ENCODE data around the gene MGLL.
A peak's percentile ranks its signal among the peaks of the same experiment; 100 is the strongest.

Gene MGLL

GRCh38 chr3:127701280-127701911 is 120.9 kb downstream of the MGLL start:
- no peak for DNase-seq

- no peak for DNase-seq
Measured at GRCh38 chr3:127700406-127700805, 121.9 kb downstream of the MGLL start.

GRCh38 chr3:127699416-127700300 is 122.7 kb downstream of the MGLL start:
- no peak for DNase-seq

- DNase-seq: no peak
Measured at GRCh38 chr3:127698691-127699415, 123.5 kb downstream of the MGLL start.

GRCh38 chr3:127698286-127698685 is 124.0 kb downstream of the MGLL start:
- no peak for DNase-seq

GRCh38 chr3:127697551-127698240 is 124.6 kb downstream of the MGLL start:
- peak; percentile 46 to 49 for DNase-seq

GRCh38 chr3:127694467-127695215 is 127.7 kb downstream of the MGLL start:
- peak; percentile 33 to 44 for DNase-seq

- no peak for DNase-seq
Measured at GRCh38 chr3:127693336-127693843, 128.9 kb downstream of the MGLL start.

GRCh38 chr3:127692501-127693335 is 129.6 kb downstream of the MGLL start:
- no peak for DNase-seq

- no peak for DNase-seq
Measured at GRCh38 chr3:127691974-127692373, 130.3 kb downstream of the MGLL start.

GRCh38 chr3:127691489-127691888 is 130.8 kb downstream of the MGLL start:
- no peak for DNase-seq

- peak; percentile 36 to 60 for DNase-seq
Measured at GRCh38 chr3:127690823-127691452, 131.4 kb downstream of the MGLL start.

- no peak for DNase-seq
Measured at GRCh38 chr3:127690106-127690505, 132.2 kb downstream of the MGLL start.

GRCh38 chr3:127689266-127689860 is 133.0 kb downstream of the MGLL start:
- no peak for DNase-seq

GRCh38 chr3:127688416-127689265 is 133.7 kb downstream of the MGLL start:
- no peak for DNase-seq

GRCh38 chr3:127688022-127688415 is 134.3 kb downstream of the MGLL start:
- no peak for DNase-seq

- DNase-seq: no peak
Measured at GRCh38 chr3:127687228-127687737, 135.0 kb downstream of the MGLL start.

- DNase-seq: no peak
Measured at GRCh38 chr3:127686512-127686894, 135.8 kb downstream of the MGLL start.

All from inflammatory macrophage (primary cell).